ENCODE measurements around the gene PTPN3. TPM values are rescaled to one million over a fixed set of nuclear protein-coding genes. Genes with fewer than 3 reads are reported as not detected.

The PTPN3 gene
- total and polyA plus RNA-seq, 2 donors from 2014 or later = 33.7 to 40.6 TPM

GRCh38 chr9:109478665-109479380 lies 19.3 kb downstream of the PTPN3 start:
- Histone ChIP-seq H3K36me3 (ENCODE audit: control insufficient read depth in 2 of 3, insufficient read depth in 3 of 3, low read length in 3 of 3) (peaks cover 0 to 2% (median 0%) of the 10 kb centered on the region in 3 donors), H3K27ac (ENCODE audit: low read depth in 2 of 2, low read length in 2 of 2) (peak overlapping the region; percentile 90 to 94), H3K9ac (ENCODE audit: low read length in 3 of 3) (no peak overlapping the region), H3K27me3 (ENCODE audit: control insufficient read depth, insufficient read depth, low read length) (no peaks in the 10 kb centered on the region), H3K4me3 (ENCODE audit: low read length in 3 of 3) (no peak overlapping the region), H3K9me3 (ENCODE audit: control insufficient read depth in 2 of 3, insufficient read depth in 1 of 3, low read length in 3 of 3) (no peaks in the 10 kb centered on the region), H3K4me1 (ENCODE audit: control insufficient read depth in 2 of 3, insufficient read depth in 2 of 3, low read depth in 1 of 3, low read length in 3 of 3) (peaks cover 11 to 47% (median 28%) of the 10 kb centered on the region in 3 donors)
- DNase-seq (no peak), FAIRE-seq (no peak)
- no peak for TF ChIP-seq CTCF (IDR thresholded peaks at IDR 0.05; ENCODE audit: borderline replicate concordance, extremely low read depth, insufficient read depth)
- intact Hi-C loops (cut with DNase I) = no loop called here

- H3K4me1 ChIP-seq (ENCODE audit: control insufficient read depth in 2 of 3, insufficient read depth in 2 of 3, low read depth in 1 of 3, low read length in 3 of 3) = peaks cover 11 to 45% (median 28%) of the 10 kb centered on the region in 3 donors
- no peaks in the 10 kb centered on the region for H3K9me3 ChIP-seq (ENCODE audit: control insufficient read depth in 2 of 3, insufficient read depth in 1 of 3, low read length in 3 of 3)
- no peak for TF ChIP-seq CTCF (IDR thresholded peaks at IDR 0.05; ENCODE audit: borderline replicate concordance, extremely low read depth, insufficient read depth)
- H3K27ac ChIP-seq (ENCODE audit: low read depth in 2 of 2, low read length in 2 of 2) = peak overlapping the region; percentile 90 to 94
- peaks cover 0 to 2% (median 0%) of the 10 kb centered on the region in 3 donors for H3K36me3 ChIP-seq (ENCODE audit: control insufficient read depth in 2 of 3, insufficient read depth in 3 of 3, low read length in 3 of 3)
- H3K27me3 ChIP-seq (ENCODE audit: control insufficient read depth, insufficient read depth, low read length) = no peaks in the 10 kb centered on the region
- peak overlapping the region in 1 of 3 donors; percentile 7 for H3K4me3 ChIP-seq (ENCODE audit: low read length in 3 of 3)
- peak overlapping the region in 1 of 3 donors; percentile 28 for H3K9ac ChIP-seq (ENCODE audit: low read length in 3 of 3)
- no peak for DNase-seq
- FAIRE-seq = no peak
- intact Hi-C loops (cut with DNase I) = no loop called here
Measured at GRCh38 chr9:109478051-109478563, 20.0 kb downstream of the PTPN3 start.

GRCh38 chr9:109477258-109478050 lies 20.7 kb downstream of the PTPN3 start:
- DNase-seq (peak; percentile 90 to 96 (median 94)), FAIRE-seq (peak; percentile 81)
- peak overlapping the region in 1 of 3 donors; percentile 7 for H3K4me3 ChIP-seq (ENCODE audit: low read length in 3 of 3)
- peaks cover 0 to 2% (median 0%) of the 10 kb centered on the region in 3 donors for H3K36me3 ChIP-seq (ENCODE audit: control insufficient read depth in 2 of 3, insufficient read depth in 3 of 3, low read length in 3 of 3)
- peak overlapping the region in 1 of 3 donors; percentile 31 for H3K9ac ChIP-seq (ENCODE audit: low read length in 3 of 3)
- no peaks in the 10 kb centered on the region for H3K9me3 ChIP-seq (ENCODE audit: control insufficient read depth in 2 of 3, insufficient read depth in 1 of 3, low read length in 3 of 3)
- H3K27me3 ChIP-seq (ENCODE audit: control insufficient read depth, insufficient read depth, low read length) = no peaks in the 10 kb centered on the region
- peak overlapping the region; percentile 90 to 94 for H3K27ac ChIP-seq (ENCODE audit: low read depth in 2 of 2, low read length in 2 of 2)
- H3K4me1 ChIP-seq (ENCODE audit: control insufficient read depth in 2 of 3, insufficient read depth in 2 of 3, low read depth in 1 of 3, low read length in 3 of 3) = peaks cover 12 to 42% (median 26%) of the 10 kb centered on the region in 3 donors
- no peak for TF ChIP-seq CTCF (IDR thresholded peaks at IDR 0.05; ENCODE audit: borderline replicate concordance, extremely low read depth, insufficient read depth)
- intact Hi-C loops (cut with DNase I) = no loop called here
